Neural cell (in vitro differentiated cells): ENCODE data around the gene RASEF. TPM values are rescaled to one million over a fixed set of nuclear protein-coding genes. Genes with fewer than 3 reads are reported as not detected.
A peak's percentile ranks its signal among the peaks of the same experiment; 100 is the strongest.

Source experiments
- H2AFZ ChIP-seq: fragments of 200-600, 300-800 bp; sonication (generic), shearing (Covaris generic); 2 replicates; pipeline ENCODE4 v1.6.0; 2014; ENCODE audit warnings: low read depth, mild to moderate bottlenecking, antibody characterized with exemption, low read length, moderate library complexity
- H3F3A ChIP-seq: fragments of 200-600 bp; shearing (Covaris generic); 2 replicates; pipeline ENCODE4 v1.6.1; 2016; ENCODE audit warnings: mild to moderate bottlenecking, moderate library complexity, mixed read lengths, antibody characterized with exemption, low read length; ENCODE audit not compliant: insufficient read depth, poor library complexity, severe bottlenecking
- H3K27ac ChIP-seq: fragments of 200-600, 300-800 bp; sonication (generic), shearing (Covaris generic); 2 replicates; pipeline ENCODE4 v1.5.1; 2014; ENCODE audit warnings: mild to moderate bottlenecking, low read length, moderate library complexity
- H3K27me3 ChIP-seq: fragments of 300-800, 200-600 bp; sonication (generic), shearing (Covaris generic); 2 replicates; pipeline ENCODE4 v1.6.0; 2014; ENCODE audit warnings: mild to moderate bottlenecking, low read depth, low read length, moderate library complexity; ENCODE audit not compliant: insufficient read depth
- H3K36me3 ChIP-seq: fragments of 300-800, 200-600 bp; sonication (generic), shearing (Covaris generic); 2 replicates; pipeline ENCODE4 v1.5.1; 2014; ENCODE audit warnings: mild to moderate bottlenecking, antibody characterized with exemption, low read length, moderate library complexity; ENCODE audit not compliant: insufficient read depth
- H3K4me2 ChIP-seq: fragments of 300-800, 200-600 bp; sonication (generic), shearing (Covaris generic); 2 replicates; pipeline ENCODE4 v1.6.0; 2014; ENCODE audit warnings: mild to moderate bottlenecking, low read length
- H3K4me3 ChIP-seq: fragments of 300-800, 200-600 bp; sonication (generic), shearing (Covaris generic); 2 replicates; pipeline ENCODE4 v1.5.1; 2014; ENCODE audit warnings: mild to moderate bottlenecking, low read length, moderate library complexity
- H3K79me2 ChIP-seq: fragments of 200-600 bp; shearing (Covaris generic); replicated peaks from 2 replicates; pipeline ENCODE4 v1.6.0; 2014; ENCODE audit warnings: mild to moderate bottlenecking, low read length, moderate library complexity; ENCODE audit not compliant: insufficient read depth
- H3K9ac ChIP-seq: fragments of 300-800, 200-600 bp; sonication (generic), shearing (Covaris generic); 2 replicates; pipeline ENCODE4 v1.6.1; 2016; ENCODE audit warnings: mild to moderate bottlenecking, low read length, mixed read lengths
- H3K9me2 ChIP-seq: fragments of 200-600 bp; shearing (Covaris generic); 2 replicates; pipeline ENCODE4 v1.6.1; 2016; ENCODE audit warnings: mild to moderate bottlenecking, low read length, mixed read lengths; ENCODE audit not compliant: insufficient read depth
- H3K9me3 ChIP-seq: fragments of 200-600, 300-800 bp; sonication (generic), shearing (Covaris generic); 2 replicates; pipeline ENCODE4 v1.6.1; 2016; ENCODE audit warnings: mild to moderate bottlenecking, mixed run types, low read length, moderate library complexity, mixed read lengths
- H4K20me1 ChIP-seq: fragments of 200-600 bp; shearing (Covaris generic); 2 replicates; pipeline ENCODE4 v1.6.1; 2016; ENCODE audit warnings: mild to moderate bottlenecking, mixed run types; ENCODE audit not compliant: insufficient read depth
- CTCF ChIP-seq: fragments of 450-650 bp; IDR thresholded peaks from 2 replicates; pipeline ENCODE4 v1.5.1; 2014; ENCODE audit warnings: antibody characterized with exemption, mild to moderate bottlenecking, moderate library complexity; ENCODE audit not compliant: poor library complexity, severe bottlenecking
- EP300 ChIP-seq: fragments of 450-650 bp; conservative IDR thresholded peaks from 2 replicates; pipeline ENCODE4 v1.6.1; 2014; ENCODE audit warnings: antibody characterized with exemption, mild to moderate bottlenecking, moderate library complexity; ENCODE audit not compliant: poor library complexity, severe bottlenecking
- EZH2 ChIP-seq: fragments of 200-600, 300-800 bp; shearing (Covaris generic), sonication (generic); IDR thresholded peaks from 2 replicates; pipeline ENCODE4 v1.6.1; 2014; ENCODE audit warnings: antibody characterized with exemption, low read length, borderline replicate concordance, mild to moderate bottlenecking; ENCODE audit not compliant: insufficient read depth, poor library complexity, severe bottlenecking
- MXI1 ChIP-seq: fragments of 450-650 bp; conservative IDR thresholded peaks from 2 replicates; pipeline ENCODE4 v1.6.1; 2014; ENCODE audit warnings: antibody characterized with exemption, mild to moderate bottlenecking; ENCODE audit not compliant: poor library complexity, severe bottlenecking
- POLR2AphosphoS5 ChIP-seq: IDR thresholded peaks from 2 replicates; pipeline ENCODE4 v1.6.1; 2012
- RAD21 ChIP-seq: fragments of 450-650 bp; conservative IDR thresholded peaks from 2 replicates; pipeline ENCODE4 v1.6.1; 2014; ENCODE audit warnings: antibody characterized with exemption, mild to moderate bottlenecking, moderate library complexity
- REST ChIP-seq: IDR thresholded peaks from 2 replicates; pipeline ENCODE4 v1.6.1; 2012; ENCODE audit warnings: borderline replicate concordance
- SMC3 ChIP-seq: fragments of 450-650 bp; conservative IDR thresholded peaks from 2 replicates; pipeline ENCODE4 v1.6.1; 2014; ENCODE audit warnings: antibody characterized with exemption, mild to moderate bottlenecking, moderate library complexity; ENCODE audit not compliant: poor library complexity
- TAF1 ChIP-seq: IDR thresholded peaks from 2 replicates; pipeline ENCODE4 v1.6.1; 2012; ENCODE audit warnings: low read depth
- polyA plus RNA-seq: library from polyadenylated mRNA; depleted of rRNA; stranded (reverse); fragments of >200 nt; gene quantifications from 2 replicates; pipeline ENCODE4 v1.2.3, GENCODE V29; 2014

The RASEF gene
- polyA plus RNA-seq, 1 donor from 2014 or later = 0.12 TPM

GRCh38 chr9:83061990-83062650 lies 822 bp downstream of the RASEF start:
- H3K27me3 ChIP-seq = peaks cover 63% of the 10 kb centered on the region

GRCh38 chr9:83061036-83061435 lies 1.9 kb downstream of the RASEF start:
- Histone ChIP-seq H3K9me3 (no peaks in the 10 kb centered on the region), H3K36me3 (no peaks in the 10 kb centered on the region), H3K9me2 (no peaks in the 10 kb centered on the region), H3K4me3 (no peak overlapping the region), H3K27me3 (peaks cover 63% of the 10 kb centered on the region), H3F3A (no peaks in the 10 kb centered on the region), H3K4me2 (no peak overlapping the region), H3K27ac (no peak overlapping the region), H2AFZ (no peak overlapping the region), H3K79me2 (no peaks in the 10 kb centered on the region), H4K20me1 (no peaks in the 10 kb centered on the region), H3K9ac (no peak overlapping the region)
- TF ChIP-seq SMC3 = no peak
- no peak for TF ChIP-seq EZH2
- no peak for TF ChIP-seq CTCF
- TF ChIP-seq POLR2AphosphoS5 = no peak
- TF ChIP-seq MXI1 = no peak
- no peak for TF ChIP-seq TAF1

More at GRCh38 chr9:83061990-83062650, 822 bp downstream of the RASEF start:
- H3K4me2 ChIP-seq = no peak overlapping the region
- no peaks in the 10 kb centered on the region for H3K36me3 ChIP-seq
- H3K9ac ChIP-seq = no peak overlapping the region
- no peaks in the 10 kb centered on the region for H3K79me2 ChIP-seq
- H3K4me3 ChIP-seq = peak overlapping the region; percentile 71
- no peak overlapping the region for H2AFZ ChIP-seq
- no peaks in the 10 kb centered on the region for H3K9me2 ChIP-seq
- TF ChIP-seq TAF1 (no peak), RAD21 (no peak), EP300 (no peak), EZH2 (no peak), CTCF (no peak), SMC3 (no peak), REST (no peak), MXI1 (no peak), POLR2AphosphoS5 (no peak)
- no peaks in the 10 kb centered on the region for H4K20me1 ChIP-seq
- H3K27ac ChIP-seq = no peak overlapping the region
- H3K9me3 ChIP-seq = no peaks in the 10 kb centered on the region
- H3F3A ChIP-seq = no peaks in the 10 kb centered on the region
